ENCODE results near the gene SLC48A1.

GRCh38 chr12:47735649-47736048 is 37.4 kb upstream of the SLC48A1 start:
- TF ChIP-seq FOXM1 (IDR thresholded peaks at IDR 0.05; ENCODE audit: borderline replicate concordance) (no peak), BHLHE40 (IDR thresholded peaks at IDR 0.05; ENCODE audit: borderline replicate concordance) (no peak), ELF4 (IDR thresholded peaks at IDR 0.05) (no peak), ZNF384 (IDR thresholded peaks at IDR 0.05) (no peak), LEF1 (IDR thresholded peaks at IDR 0.05; ENCODE audit: borderline replicate concordance) (no peak), SUZ12 (IDR thresholded peaks at IDR 0.05) (no peak)
- TF ChIP-seq, protein P1, sequence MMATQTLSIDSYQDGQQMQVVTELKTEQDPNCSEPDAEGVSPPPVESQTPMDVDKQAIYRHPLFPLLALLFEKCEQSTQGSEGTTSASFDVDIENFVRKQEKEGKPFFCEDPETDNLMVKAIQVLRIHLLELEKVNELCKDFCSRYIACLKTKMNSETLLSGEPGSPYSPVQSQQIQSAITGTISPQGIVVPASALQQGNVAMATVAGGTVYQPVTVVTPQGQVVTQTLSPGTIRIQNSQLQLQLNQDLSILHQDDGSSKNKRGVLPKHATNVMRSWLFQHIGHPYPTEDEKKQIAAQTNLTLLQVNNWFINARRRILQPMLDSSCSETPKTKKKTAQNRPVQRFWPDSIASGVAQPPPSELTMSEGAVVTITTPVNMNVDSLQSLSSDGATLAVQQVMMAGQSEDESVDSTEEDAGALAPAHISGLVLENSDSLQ (IDR thresholded peaks at IDR 0.05) = no peak

Data from HEK293T (cell line).